HG02678 (cell line): Measurements from ENCODE around the gene WSCD1.

Source experiments
- ATAC-seq: cut with Tn5 transposase; IDR thresholded peaks from one replicate; pipeline ENCODE4 v1.9.1; 2021; ENCODE audit warnings: mild to moderate bottlenecking, moderate library complexity; ENCODE audit not compliant: unreplicated experiment

The WSCD1 gene

GRCh38 chr17:6084311-6085161, 14.4 kb downstream of the WSCD1 start:
- no peak for ATAC-seq

DNA sequence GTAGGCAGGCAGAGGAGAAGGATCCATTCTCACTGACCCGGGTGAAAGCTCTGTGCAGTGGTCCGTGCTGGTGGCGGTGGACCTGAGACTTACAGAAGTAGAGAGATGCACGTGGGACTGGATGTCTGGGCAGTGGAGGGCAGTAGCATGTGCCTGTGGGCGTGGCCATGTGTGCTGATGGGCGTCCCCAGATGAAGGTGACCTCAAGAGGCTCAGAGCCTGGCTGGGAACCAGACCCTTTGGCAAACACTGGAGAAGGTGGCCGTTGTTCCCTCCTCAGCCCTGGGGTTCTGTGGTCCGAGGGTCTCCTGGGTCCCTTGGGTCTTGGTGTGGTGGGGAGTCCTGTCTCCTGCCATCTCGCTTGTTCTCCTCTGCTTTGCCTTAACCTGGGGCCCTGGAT, 15.6 kb downstream of the WSCD1 start:
- ATAC-seq: no peak

DNA sequence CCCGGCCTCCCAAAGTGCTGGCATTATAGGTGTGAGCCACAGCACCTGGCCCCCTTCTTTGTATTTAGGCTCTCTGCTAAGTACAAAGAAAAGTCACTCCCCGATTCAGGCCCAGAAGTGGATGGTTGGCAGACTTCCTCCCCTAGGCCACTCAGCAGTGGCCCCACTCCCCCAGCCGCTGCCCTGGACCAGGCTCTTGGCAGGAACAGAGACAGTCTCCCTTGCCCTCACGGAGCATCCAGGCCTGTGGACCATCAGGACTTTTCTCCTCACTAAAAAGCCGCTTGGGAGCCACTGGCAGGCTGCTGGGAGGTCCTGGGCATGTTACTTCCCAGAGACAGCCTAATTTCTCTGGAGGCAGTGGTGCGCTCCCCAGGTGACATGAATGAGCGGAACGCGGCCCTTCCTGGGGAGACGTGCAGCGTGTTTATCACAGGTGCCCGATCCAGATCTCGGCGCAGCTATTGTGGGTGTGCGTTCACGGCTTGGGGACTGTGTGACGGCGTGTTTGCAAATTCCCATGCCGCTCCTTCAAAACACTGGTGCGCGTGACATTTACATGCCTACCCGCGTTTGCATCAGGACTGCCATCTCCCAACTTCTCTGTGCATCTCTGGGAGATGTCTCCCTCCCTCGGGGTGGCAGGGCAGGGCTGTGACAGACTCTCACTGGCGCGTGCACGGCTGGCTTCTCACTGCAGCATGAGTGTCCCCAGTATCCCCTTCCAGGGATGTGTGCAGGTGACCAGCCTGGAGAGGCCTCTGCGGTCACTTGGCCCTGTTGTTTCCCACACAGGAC, 16.6 kb downstream of the WSCD1 start:
- no peak for ATAC-seq

- ATAC-seq: no peak
Measured at GRCh38 chr17:6088141-6088540, 18.0 kb downstream of the WSCD1 start.

DNA sequence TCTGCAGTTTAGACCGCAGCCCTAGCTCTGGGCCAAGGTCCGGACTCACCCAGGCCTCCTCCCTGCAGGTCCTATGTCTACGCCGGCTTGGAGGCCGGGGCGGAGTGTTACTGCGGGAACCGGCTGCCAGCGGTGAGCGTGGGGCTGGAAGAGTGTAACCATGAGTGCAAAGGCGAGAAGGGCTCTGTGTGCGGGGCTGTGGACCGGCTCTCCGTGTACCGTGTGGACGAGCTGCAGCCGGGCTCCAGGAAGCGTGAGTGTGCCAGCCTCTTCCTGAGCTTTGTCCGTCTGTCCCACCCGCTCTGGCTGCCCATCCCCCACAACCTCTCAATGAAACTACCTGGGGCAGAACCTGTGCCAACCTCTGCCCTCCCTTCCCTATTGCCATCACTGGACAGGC, 20.1 kb downstream of the WSCD1 start:
- no peak for ATAC-seq

DNA sequence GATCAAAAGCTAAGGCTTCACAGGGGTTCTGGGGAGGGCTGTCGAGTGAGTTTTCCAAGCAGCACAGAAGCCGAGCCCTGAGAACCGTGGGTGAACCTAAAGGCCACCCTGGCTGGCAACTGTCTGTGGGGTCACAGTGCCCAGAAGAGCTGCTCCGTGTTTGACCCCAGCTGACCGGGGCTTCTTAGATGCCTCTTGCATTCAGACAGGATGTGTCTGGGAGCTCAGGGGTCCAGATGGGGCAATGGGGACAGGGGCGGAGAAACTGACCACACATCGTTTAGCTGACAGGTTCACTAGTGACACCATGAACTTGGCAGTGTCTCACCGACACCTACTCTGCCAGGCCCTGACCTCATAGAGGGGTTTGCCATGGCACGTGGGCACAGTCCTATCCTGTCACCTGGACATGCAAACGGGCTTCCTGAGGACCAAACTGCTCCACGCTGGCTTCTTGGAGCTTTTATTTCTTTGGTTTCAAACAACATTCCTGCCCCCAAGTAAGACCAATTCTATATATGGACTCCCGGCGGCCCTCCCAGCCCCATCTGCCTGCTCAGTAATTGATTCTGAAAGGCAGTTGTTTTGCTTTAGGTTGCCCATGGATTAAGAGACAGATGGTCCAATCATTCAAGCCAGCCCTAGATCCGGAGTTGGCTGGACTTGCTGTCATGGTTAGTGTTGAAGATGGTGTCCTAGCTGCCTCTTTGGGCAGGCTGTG, 22.2 kb downstream of the WSCD1 start:
- ATAC-seq: no peak

DNA sequence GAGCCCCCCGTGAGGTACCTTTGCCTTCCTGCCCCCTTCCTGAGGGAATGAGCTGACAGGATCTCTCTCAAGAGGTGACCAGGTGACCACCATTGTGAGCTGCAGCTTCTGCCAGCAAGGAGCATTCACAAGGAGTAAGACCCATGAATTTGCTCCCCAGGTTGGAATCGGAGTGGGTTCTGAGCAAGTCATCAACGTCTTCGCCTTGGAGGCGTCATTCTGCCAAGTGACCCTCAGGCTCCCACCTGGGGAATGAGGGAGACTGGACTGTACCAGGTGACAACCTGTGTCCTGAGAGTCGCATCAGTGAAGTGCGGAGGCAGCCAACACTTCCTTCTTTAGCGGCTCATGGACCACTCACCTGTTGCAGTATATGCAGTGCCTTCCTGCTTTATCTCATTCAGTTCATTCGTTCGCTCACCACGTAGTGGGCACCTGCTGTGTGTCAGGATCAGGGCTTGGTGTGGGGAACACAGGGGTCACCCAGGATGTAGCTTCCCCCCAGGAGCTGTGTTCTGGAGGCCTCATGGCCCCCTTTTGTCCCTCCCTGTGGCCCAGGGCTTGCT, 22.8 kb downstream of the WSCD1 start:
- no peak for ATAC-seq

GRCh38 chr17:6094453-6094852, 24.3 kb downstream of the WSCD1 start:
- ATAC-seq: no peak

DNA sequence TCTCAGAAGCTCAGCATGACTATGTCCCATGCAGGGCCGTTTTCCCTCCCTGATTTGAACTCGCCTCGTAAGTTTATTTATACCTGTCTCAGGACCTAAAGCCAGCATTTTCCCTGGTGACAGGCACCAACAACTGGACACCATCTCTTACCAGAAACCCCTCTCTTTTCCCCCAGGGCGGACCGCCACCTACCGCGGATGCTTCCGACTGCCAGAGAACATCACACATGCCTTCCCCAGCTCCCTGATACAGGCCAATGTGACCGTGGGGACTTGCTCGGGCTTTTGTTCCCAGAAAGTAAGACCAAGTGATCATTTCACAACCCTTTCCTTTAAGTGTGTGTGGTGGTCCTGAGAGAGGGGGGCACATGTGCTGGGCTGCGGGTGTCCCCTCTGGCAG, 24.7 kb downstream of the WSCD1 start:
- ATAC-seq: no peak

DNA sequence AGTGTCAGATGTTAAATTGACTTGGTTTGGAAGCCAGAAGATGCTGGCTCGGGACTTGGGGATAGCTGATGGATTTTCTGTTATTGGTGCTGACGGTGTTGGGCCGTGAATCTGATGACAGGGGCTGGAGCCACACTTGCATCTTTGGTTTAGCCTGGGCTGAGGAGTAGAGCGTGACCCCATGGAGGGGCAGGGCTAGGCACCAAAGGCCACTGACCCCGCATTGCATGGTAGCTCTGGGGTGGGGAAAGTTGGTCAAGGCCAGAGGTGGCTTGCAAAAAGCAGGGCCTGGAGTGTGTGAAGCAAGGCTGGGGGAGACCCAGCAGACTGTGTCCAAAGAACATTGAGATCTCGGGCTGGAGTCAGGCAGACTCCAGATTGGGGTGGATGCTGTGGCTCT, 25.3 kb downstream of the WSCD1 start:
- ATAC-seq: no peak

DNA sequence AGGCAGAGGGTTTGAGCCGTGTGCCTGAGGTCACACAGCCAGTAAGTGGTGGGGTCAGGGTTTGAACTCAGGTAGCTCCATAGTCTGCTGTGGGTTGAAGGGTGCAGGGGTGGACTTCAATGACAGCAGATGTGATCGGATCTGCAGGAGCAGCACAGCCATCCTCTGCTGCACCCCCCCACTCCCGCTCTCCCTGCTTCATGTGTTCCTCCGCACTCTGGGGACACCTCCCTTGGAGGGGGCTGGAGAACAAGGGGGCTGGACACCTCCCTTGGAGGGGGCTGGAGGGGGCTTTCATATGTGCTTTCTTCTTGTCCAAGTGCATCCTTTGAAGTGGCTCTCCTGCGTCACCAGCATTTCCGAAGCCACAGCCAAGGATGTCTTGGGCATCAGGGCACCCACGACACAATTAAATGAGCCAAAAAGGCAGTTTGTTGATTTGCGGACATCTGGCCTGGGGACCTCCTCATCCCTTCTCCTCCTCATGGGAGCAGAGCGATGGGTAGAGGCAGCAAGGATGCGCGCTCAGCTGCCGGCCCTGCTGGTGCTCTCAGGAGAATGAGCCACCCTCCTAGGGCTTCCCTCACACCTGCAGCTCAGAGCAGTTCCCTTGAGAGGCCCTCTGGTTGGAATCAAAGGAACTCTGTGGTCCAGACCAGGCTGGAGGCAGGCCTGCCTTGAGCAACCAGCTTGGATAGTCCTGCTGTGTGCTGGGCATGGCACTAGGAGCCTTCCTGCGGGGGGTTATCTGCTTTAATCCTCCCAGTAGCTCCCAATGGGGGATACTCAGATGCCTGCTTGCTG, 26.2 kb downstream of the WSCD1 start:
- no peak for ATAC-seq

DNA sequence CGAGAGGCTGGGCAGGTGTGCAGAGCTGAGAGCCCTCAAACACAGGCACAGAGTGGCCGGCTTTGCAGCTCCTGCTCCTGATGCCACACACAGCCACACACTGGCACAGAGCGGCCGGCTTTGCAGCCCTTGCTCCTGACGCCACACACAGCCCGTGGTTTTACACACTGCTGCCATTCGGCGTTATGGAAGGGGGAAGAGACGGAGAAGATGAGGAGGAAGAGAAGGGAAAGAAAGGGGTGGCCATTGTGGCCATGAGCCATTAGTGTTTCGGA, 26.8 kb downstream of the WSCD1 start:
- no peak for ATAC-seq

- ATAC-seq: no peak
Measured at GRCh38 chr17:6098050-6098822, 28.1 kb downstream of the WSCD1 start.

GRCh38 chr17:6098823-6099180, 28.6 kb downstream of the WSCD1 start:
- ATAC-seq: no peak

- ATAC-seq: no peak
Measured at GRCh38 chr17:6099492-6099891, 29.3 kb downstream of the WSCD1 start.

DNA sequence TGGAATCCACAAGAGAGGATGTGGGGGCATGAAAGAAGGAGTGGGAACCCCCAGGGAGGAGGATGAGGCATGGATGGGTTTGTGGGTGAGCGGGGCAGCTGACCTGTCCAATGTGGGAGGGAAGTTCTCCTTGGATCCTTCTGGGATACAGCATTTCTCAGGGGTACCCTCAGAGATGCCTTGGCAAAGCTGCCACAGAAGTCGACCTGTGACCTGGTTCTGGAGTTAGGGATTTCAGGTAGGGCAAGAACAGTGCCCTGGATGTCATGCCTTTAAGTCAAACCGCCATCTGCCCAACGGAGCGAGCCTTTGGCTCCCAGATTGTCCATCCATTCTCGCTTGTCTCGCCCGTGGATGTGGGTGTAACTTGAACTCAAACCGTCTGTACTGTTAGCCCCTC, 30.0 kb downstream of the WSCD1 start:
- no peak for ATAC-seq

DNA sequence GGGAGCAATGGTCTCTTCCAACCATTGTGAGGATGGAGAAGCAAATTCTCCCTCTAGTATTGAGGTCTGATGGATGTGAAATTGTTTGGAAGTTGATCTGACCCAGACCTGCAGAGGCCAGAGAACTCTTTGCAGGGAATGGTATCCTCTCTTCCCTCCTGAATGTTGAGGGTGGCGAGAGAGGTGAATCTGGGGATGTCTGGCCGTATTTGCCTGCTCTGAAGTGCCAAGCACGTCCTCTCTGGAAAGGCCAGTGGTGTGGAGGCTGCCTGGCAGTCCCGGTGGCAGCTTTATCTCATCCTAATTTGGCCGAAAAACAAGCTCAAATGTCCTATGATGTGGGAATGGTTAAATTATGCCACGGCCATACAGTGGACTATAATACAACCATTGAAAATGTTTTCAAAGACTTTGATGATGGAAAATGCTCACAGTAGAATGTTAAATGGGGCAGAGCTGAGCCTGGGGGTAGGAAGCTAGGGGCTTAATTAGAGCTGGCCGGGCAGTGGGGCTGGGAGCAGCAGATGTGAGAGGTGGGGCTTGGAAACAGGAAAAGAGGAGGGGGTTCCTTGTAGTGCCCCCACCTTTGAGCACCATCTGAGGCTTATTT, 30.8 kb downstream of the WSCD1 start:
- ATAC-seq: no peak

DNA sequence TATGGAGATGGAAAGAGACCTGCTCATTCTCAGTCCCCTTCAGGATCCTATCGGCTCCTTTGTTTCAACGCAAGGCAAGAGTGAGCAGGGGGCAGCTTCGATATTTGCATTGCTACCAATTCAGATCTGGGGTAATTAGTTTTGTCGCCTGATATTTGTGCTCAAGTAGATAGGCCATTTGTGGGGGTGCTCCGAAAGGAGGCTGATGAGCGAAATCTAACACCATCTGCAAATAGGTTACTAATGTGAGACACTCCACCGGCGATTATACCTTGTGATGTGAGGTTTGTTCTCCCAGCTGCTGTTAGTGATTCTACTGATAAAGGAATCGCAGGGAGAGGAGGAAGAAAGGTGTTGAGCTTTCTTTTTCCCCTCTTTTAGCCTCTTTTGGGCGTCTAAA, 31.5 kb downstream of the WSCD1 start:
- ATAC-seq: no peak

GRCh38 chr17:6102615-6103014, 32.4 kb downstream of the WSCD1 start:
- no peak for ATAC-seq
